ENCODE results near the gene LCN12.

GRCh38 chr9:136981588-136982231 is 29.6 kb downstream of the LCN12 start:
- TF ChIP-seq EP300 (IDR thresholded peaks at IDR 0.05): no peak
- TF ChIP-seq POLR2A (IDR thresholded peaks at IDR 0.05; ENCODE audit: low read depth): no peak
